ENCODE data around the gene C2orf15. TPM values are rescaled to one million over a fixed set of nuclear protein-coding genes. Genes with fewer than 3 reads are reported as not detected.

C2orf15 gene
- total and polyA plus RNA-seq, 2 of the 8 experiments (the other 6 are each of a cell fraction or from before 2014, with no cell fraction given), result 3.6 to 6.5 TPM

GRCh38 chr2:99171377-99172140, 30.1 kb downstream of the C2orf15 start:
- CTCF ChIA-PET (ENCODE audit: partially characterized antibody), result interaction anchor here (0.7 to 1.4 kb wide), 4 partner anchors 9 to 527 kb away, joined by 3 to 6 read pairs (median 4); no protein-coding TSS in a partner anchor

More at GRCh38 chr2:99171377-99172140, 30.1 kb downstream of the C2orf15 start:
- Histone ChIP-seq H3K27me3 (replicated peaks in 1 of 4; ENCODE audit: control insufficient read depth in 3 of 4, extremely low read depth in 1 of 4, insufficient read depth in 3 of 4, low read length in 3 of 4) (no peaks in the 10 kb centered on the region), H3K23me2 (ENCODE audit: low read depth, low read length) (no peaks in the 10 kb centered on the region), H2BK15ac (ENCODE audit: low read length) (no peak overlapping the region), H3K4ac (replicated peaks; ENCODE audit: insufficient read length, low read depth, low read length) (no peak overlapping the region), H4K8ac (ENCODE audit: extremely low read depth, insufficient read depth, low read length) (no peak overlapping the region), H3K79me1 (ENCODE audit: low read depth, low read length) (no peaks in the 10 kb centered on the region), H3K27ac (ENCODE audit: low read depth, low read length) (no peak overlapping the region), H3K14ac (ENCODE audit: insufficient read length) (no peak overlapping the region), H3K4me3 (ENCODE audit: extremely low read depth in 1 of 4, insufficient read depth in 2 of 4, low read depth in 3 of 4, low read length in 4 of 4) (no peak overlapping the region), H3K4me2 (ENCODE audit: insufficient read depth in 1 of 2, low read depth in 2 of 2, low read length in 2 of 2) (no peak overlapping the region), H2BK12ac (ENCODE audit: low read depth, low read length) (no peak overlapping the region), H3K18ac (ENCODE audit: extremely low read depth, low read length) (no peak overlapping the region), H3K23ac (ENCODE audit: insufficient read length) (no peak overlapping the region), H2BK5ac (ENCODE audit: low read depth, low read length) (no peak overlapping the region), H2AK5ac (ENCODE audit: low read depth, low read length) (no peak overlapping the region), H2BK120ac (replicated peaks; ENCODE audit: low read depth, low read length) (no peak overlapping the region), H4K91ac (replicated peaks; ENCODE audit: insufficient read length, low read length) (no peak overlapping the region), H2AFZ (ENCODE audit: low read length) (no peak overlapping the region), H3K9me3 (ENCODE audit: insufficient read depth in 2 of 2, low read depth in 1 of 2, low read length in 1 of 2) (no peaks in the 10 kb centered on the region), H3K4me1 (replicated peaks in 1 of 4; ENCODE audit: control insufficient read depth in 3 of 4, insufficient read depth in 4 of 4, low read length in 3 of 4) (no peaks in the 10 kb centered on the region), H4K5ac (ENCODE audit: insufficient read length, low read depth, low read length) (no peak overlapping the region), H3K9ac (replicated peaks in 1 of 4; ENCODE audit: extremely low read depth in 1 of 4, low read depth in 3 of 4, low read length in 3 of 4) (no peak overlapping the region), H4K20me1 (replicated peaks in 1 of 2; ENCODE audit: control insufficient read depth in 1 of 2, insufficient read depth in 2 of 2, low read length in 2 of 2) (peaks cover 0 to 3% of the 10 kb centered on the region in 2 experiments), H3K36me3 (ENCODE audit: control insufficient read depth in 2 of 4, insufficient read depth in 4 of 4, low read length in 3 of 4) (peaks cover 0 to 33% (median 8%) of the 10 kb centered on the region in 4 experiments; a peak in 6 of 8 replicates), H2BK20ac (ENCODE audit: low read length) (no peak overlapping the region), H3K79me2 (ENCODE audit: control insufficient read depth in 1 of 2, insufficient read depth in 2 of 2, low read length in 2 of 2) (no peaks in the 10 kb centered on the region; a peak in 1 of 4 replicates), H3K56ac (replicated peaks; ENCODE audit: insufficient read length, low read depth, low read length) (no peak overlapping the region)
- POLR2A ChIA-PET (ENCODE audit: partially characterized antibody), result interaction anchor here (0.6 to 1.3 kb wide), 4 partner anchors 8 to 143 kb away, joined by 3 to 7 read pairs (median 4); partner anchors contain the start of genes MITD1 and MRPL30
- DNase-seq (ENCODE audit: low read depth in 1 of 2, low spot score in 2 of 2) (no peak), FAIRE-seq (no peak)
- WGBS, 2 experiments (ENCODE audit: extremely low coverage in 1 of 2, insufficient coverage in 1 of 2, insufficient read length in 1 of 2, insufficient replicate concordance in 2 of 2, low coverage in 1 of 2, low lambda C conversion rate in 2 of 2, missing lambda C conversion rate in 1 of 2), result 93% methylated on average over 8 of the region's 8 CpGs; no CpG with 5 or more reads in 1 of the 2 experiments

All from H1 (cell line).